Neural progenitor cell (in vitro differentiated cells): ENCODE data around the gene PTAFR. TPM values are rescaled to one million over a fixed set of nuclear protein-coding genes. Genes with fewer than 3 reads are reported as not detected.

Experiments
- DNase-seq: peaks from one replicate; pipeline ENCODE4 v3.0.0-alpha.2; 2016; ENCODE audit warnings: low spot score
- H2AFZ ChIP-seq: fragments of 200-600 bp; sonication (generic); replicated peaks from 2 replicates; pipeline ENCODE4 v1.6.1; 2016; ENCODE audit warnings: antibody characterized with exemption
- H3F3A ChIP-seq: fragments of 200-600 bp; sonication (generic); 2 replicates; pipeline ENCODE4 v1.6.1; 2016; ENCODE audit warnings: antibody characterized with exemption, low read depth
- H3K27ac ChIP-seq: fragments of 200-600 bp; sonication (generic); 2 replicates; pipeline ENCODE4 v1.5.1; 2016; ENCODE audit warnings: mild to moderate bottlenecking
- H3K27me3 ChIP-seq: fragments of 200-600 bp; sonication (generic); 2 replicates; pipeline ENCODE4 v1.6.1; 2016; ENCODE audit warnings: mild to moderate bottlenecking, moderate library complexity
- H3K36me3 ChIP-seq: fragments of 200-600 bp; sonication (generic); 2 replicates; pipeline ENCODE4 v1.5.1; 2016
- H3K4me1 ChIP-seq: fragments of 200-600 bp; sonication (generic); 2 replicates; pipeline ENCODE4 v1.6.1; 2016; ENCODE audit warnings: mixed run types
- H3K4me2 ChIP-seq: fragments of 200-600 bp; sonication (generic); 2 replicates; pipeline ENCODE4 v1.6.1; 2016
- H3K4me3 ChIP-seq: fragments of 200-600 bp; sonication (generic); 2 replicates; pipeline ENCODE4 v1.5.1; 2016
- H3K79me2 ChIP-seq: fragments of 200-600 bp; sonication (generic); 2 replicates; pipeline ENCODE4 v1.6.1; 2016; ENCODE audit warnings: low read depth
- H3K9ac ChIP-seq: fragments of 200-600 bp; sonication (generic); 2 replicates; pipeline ENCODE4 v1.6.1; 2016
- H3K9me3 ChIP-seq: fragments of 200-600 bp; sonication (generic); 2 replicates; pipeline ENCODE4 v1.5.1; 2016; ENCODE audit warnings: low read depth
- H4K20me1 ChIP-seq: fragments of 200-600 bp; sonication (generic); 2 replicates; pipeline ENCODE4 v1.6.1; 2016; ENCODE audit warnings: low read depth
- H3K27ac Mint-ChIP-seq: 3 replicates; pipeline ENCODE4 v1.8.0; 2021; ENCODE audit warnings: mixed read lengths
- H3K27me3 Mint-ChIP-seq: 2 replicates; pipeline ENCODE4 v1.8.0; 2022; ENCODE audit warnings: low read depth, mild to moderate bottlenecking, inconsistent platforms, moderate library complexity, mixed read lengths; ENCODE audit not compliant: insufficient read depth
- H3K36me3 Mint-ChIP-seq: 3 replicates; pipeline ENCODE4 v1.8.0; 2021; ENCODE audit warnings: mixed read lengths
- H3K4me1 Mint-ChIP-seq: 3 replicates; pipeline ENCODE4 v1.8.0; 2021; ENCODE audit warnings: mixed read lengths
- H3K4me3 Mint-ChIP-seq: 3 replicates; pipeline ENCODE4 v1.8.0; 2021; ENCODE audit warnings: mild to moderate bottlenecking, moderate library complexity, mixed read lengths
- H3K9me3 Mint-ChIP-seq: 3 replicates; pipeline ENCODE4 v1.8.0; 2020; ENCODE audit warnings: mixed read lengths
- EZH2 ChIP-seq: fragments of 200-600 bp; sonication (generic); IDR thresholded peaks from 2 replicates; pipeline ENCODE4 v1.6.1; 2017; ENCODE audit warnings: antibody characterized with exemption, mild to moderate bottlenecking, moderate library complexity
- EZH2phosphoT487 ChIP-seq: fragments of 200-600 bp; sonication (generic); IDR thresholded peaks from 2 replicates; pipeline ENCODE4 v1.6.1; 2017; ENCODE audit warnings: antibody characterized with exemption
- total RNA-seq: library from RNA; depleted of rRNA; stranded (reverse); fragments of >200 nt; gene quantifications from 2 replicates; pipeline ENCODE4 v1.2.3, GENCODE V29; 2015; ENCODE audit warnings: low replicate concordance
- TF ChIP-seq, protein P1 (sequence below): fragments of 200-600 bp; sonication (generic); IDR thresholded peaks from 2 replicates; pipeline ENCODE4 v1.5.1; 2017; ENCODE audit warnings: antibody characterized with exemption, mild to moderate bottlenecking

PTAFR gene, protein sequence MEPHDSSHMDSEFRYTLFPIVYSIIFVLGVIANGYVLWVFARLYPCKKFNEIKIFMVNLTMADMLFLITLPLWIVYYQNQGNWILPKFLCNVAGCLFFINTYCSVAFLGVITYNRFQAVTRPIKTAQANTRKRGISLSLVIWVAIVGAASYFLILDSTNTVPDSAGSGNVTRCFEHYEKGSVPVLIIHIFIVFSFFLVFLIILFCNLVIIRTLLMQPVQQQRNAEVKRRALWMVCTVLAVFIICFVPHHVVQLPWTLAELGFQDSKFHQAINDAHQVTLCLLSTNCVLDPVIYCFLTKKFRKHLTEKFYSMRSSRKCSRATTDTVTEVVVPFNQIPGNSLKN
- not detected in 2 replicates for total RNA-seq

DNA sequence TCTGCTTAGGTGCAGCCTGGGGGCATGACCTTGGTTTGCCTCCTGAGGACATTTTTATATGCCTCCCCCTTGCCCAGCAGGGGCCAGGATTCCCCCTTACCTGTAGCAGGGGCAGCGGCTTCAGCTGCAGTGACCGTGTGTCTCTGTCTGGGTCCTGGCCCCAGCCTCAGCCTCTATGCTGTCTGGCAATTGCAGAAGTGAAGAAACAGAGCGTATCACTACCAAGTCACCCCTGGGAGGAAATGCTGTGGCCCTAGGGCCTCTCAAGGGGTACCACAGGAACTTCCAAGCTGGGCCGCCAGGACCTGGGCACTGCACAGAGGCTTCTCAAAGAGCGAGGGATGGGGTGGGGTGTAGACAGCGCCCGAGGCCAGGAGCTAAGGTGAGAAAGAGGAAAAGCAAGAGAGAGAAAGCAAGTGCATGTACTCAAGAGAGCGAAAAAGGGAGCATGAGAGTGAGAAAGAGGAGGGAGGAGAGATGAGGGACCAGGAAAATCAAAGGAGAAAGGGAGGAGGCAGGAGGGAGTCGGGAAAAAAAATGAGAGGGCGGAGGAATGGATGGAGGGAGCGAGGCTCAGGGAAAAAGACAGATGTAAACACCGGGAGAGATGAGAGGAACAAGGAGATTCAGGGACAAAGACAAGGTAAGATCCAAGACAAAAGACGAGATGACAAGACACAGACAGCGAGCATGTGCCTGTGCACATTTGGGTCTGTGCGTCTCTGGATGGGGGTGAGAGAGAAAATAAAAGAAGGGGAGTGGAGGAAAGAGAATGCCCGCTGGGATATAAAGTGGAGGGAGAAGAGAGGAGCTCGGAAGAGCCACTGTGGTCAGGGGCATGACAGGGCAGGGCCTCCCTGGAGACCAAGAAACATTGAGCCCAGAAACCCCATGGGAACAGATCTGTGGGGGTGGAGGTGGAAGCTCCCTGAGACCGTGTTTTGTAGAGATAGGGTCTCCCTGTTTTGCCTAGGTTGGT, at the start of gene PTAFR:
Gene PTAFR (minus strand): TSS at position 199 of the 979 bp plus-strand sequence. CDS start 25,669 bp downstream, outside the sequence.
- no peaks in the 10 kb centered on the region for H3K36me3 ChIP-seq
- Mint-ChIP-seq H3K4me1 (peaks cover 27% of the 10 kb centered on the region), H3K9me3 (no peaks in the 10 kb centered on the region), H3K27ac (no peak within 1 kb of the TSS), H3K36me3 (no peaks in the 10 kb centered on the region), H3K27me3 (peaks cover 2% of the 10 kb centered on the region), H3K4me3 (no peak within 1 kb of the TSS)
- no peaks in the 10 kb centered on the region for H3K79me2 ChIP-seq
- DNase-seq: no peak
- H3F3A ChIP-seq: no peaks in the 10 kb centered on the region
- no peak within 1 kb of the TSS for H3K9ac ChIP-seq
- no peaks in the 10 kb centered on the region for H3K27me3 ChIP-seq
- no peaks in the 10 kb centered on the region for H4K20me1 ChIP-seq
- H3K27ac ChIP-seq: no peak within 1 kb of the TSS
- H3K4me3 ChIP-seq: no peak within 1 kb of the TSS
- H3K4me1 ChIP-seq: no peaks in the 10 kb centered on the region
- TF ChIP-seq, protein P1, sequence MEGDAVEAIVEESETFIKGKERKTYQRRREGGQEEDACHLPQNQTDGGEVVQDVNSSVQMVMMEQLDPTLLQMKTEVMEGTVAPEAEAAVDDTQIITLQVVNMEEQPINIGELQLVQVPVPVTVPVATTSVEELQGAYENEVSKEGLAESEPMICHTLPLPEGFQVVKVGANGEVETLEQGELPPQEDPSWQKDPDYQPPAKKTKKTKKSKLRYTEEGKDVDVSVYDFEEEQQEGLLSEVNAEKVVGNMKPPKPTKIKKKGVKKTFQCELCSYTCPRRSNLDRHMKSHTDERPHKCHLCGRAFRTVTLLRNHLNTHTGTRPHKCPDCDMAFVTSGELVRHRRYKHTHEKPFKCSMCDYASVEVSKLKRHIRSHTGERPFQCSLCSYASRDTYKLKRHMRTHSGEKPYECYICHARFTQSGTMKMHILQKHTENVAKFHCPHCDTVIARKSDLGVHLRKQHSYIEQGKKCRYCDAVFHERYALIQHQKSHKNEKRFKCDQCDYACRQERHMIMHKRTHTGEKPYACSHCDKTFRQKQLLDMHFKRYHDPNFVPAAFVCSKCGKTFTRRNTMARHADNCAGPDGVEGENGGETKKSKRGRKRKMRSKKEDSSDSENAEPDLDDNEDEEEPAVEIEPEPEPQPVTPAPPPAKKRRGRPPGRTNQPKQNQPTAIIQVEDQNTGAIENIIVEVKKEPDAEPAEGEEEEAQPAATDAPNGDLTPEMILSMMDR: no peak
- no peak for TF ChIP-seq EZH2phosphoT487
- no peak for TF ChIP-seq EZH2
- peak within 1 kb of the TSS; percentile 77 for H2AFZ ChIP-seq
- no peak within 1 kb of the TSS for H3K4me2 ChIP-seq
- no peaks in the 10 kb centered on the region for H3K9me3 ChIP-seq

DNA sequence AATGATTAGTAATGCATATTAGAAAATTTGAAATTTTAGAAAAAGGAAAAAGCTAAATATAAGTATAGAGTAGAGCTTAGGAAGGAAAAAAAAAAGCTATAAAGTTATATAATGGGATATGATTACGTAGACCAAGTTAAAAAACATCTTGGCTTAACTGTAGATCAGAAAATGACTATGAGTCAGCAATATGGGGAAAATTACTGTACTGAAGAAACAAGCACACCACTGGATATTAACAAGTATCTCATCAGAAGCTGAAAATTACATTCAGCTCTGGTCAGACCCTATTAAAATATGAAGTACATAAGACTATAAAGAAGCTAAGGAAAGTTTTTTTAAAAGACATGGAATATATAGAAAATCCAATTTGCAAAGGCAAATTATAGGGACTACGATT, 36.8 kb upstream of the PTAFR start:
- TF ChIP-seq, protein P1: no peak
- TF ChIP-seq EZH2phosphoT487 (no peak), EZH2 (no peak)
- Mint-ChIP-seq H3K27ac (no peak overlapping the region), H3K9me3 (no peaks in the 10 kb centered on the region), H3K36me3 (no peaks in the 10 kb centered on the region), H3K4me3 (no peak overlapping the region), H3K27me3 (no peaks in the 10 kb centered on the region), H3K4me1 (no peaks in the 10 kb centered on the region)
- Histone ChIP-seq H4K20me1 (no peaks in the 10 kb centered on the region), H3K9me3 (no peaks in the 10 kb centered on the region), H3K27ac (no peak overlapping the region), H3K27me3 (no peaks in the 10 kb centered on the region), H3K4me2 (no peak overlapping the region), H3F3A (peaks cover 15% of the 10 kb centered on the region), H3K79me2 (peaks cover 4% of the 10 kb centered on the region), H3K36me3 (peaks cover 2% of the 10 kb centered on the region), H2AFZ (no peak overlapping the region), H3K4me1 (no peaks in the 10 kb centered on the region), H3K9ac (no peak overlapping the region), H3K4me3 (no peak overlapping the region)
- no peak for DNase-seq

DNA sequence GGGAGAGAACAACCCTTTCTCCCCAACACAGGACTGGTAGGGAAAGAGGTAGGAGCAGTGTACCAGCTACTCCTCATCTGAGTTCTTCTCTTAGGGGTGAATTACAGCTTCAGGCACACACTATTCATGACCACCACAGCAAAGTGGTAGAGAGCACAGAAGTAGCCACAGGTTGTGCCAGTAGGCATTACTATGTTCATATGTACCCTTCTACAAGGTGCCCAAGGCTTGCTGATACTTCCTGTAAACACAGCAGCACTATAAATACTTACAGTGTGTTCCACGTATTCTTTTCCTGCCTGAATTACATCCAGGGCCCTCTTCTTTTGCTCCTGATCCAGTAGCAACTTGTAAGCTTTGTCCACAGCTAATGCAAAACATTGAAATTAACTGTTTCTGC, 33.2 kb upstream of the PTAFR start:
- H3K27me3 ChIP-seq: no peaks in the 10 kb centered on the region
- peaks cover 2% of the 10 kb centered on the region for H3K36me3 Mint-ChIP-seq
- no peaks in the 10 kb centered on the region for H3K79me2 ChIP-seq
- no peaks in the 10 kb centered on the region for H3K27me3 Mint-ChIP-seq
- no peaks in the 10 kb centered on the region for H3K9me3 Mint-ChIP-seq
- no peak overlapping the region for H3K4me3 ChIP-seq
- H3K36me3 ChIP-seq: peaks cover 7% of the 10 kb centered on the region
- TF ChIP-seq EZH2: no peak
- TF ChIP-seq, protein P1: no peak
- TF ChIP-seq EZH2phosphoT487: no peak
- H3F3A ChIP-seq: peaks cover 15% of the 10 kb centered on the region
- no peaks in the 10 kb centered on the region for H4K20me1 ChIP-seq
- no peak overlapping the region for H3K27ac ChIP-seq
- no peak overlapping the region for H2AFZ ChIP-seq
- no peaks in the 10 kb centered on the region for H3K4me1 ChIP-seq
- no peaks in the 10 kb centered on the region for H3K4me1 Mint-ChIP-seq
- no peak for DNase-seq
- H3K4me2 ChIP-seq: no peak overlapping the region
- no peak overlapping the region for H3K4me3 Mint-ChIP-seq
- no peak overlapping the region for H3K9ac ChIP-seq
- no peak overlapping the region for H3K27ac Mint-ChIP-seq
- no peaks in the 10 kb centered on the region for H3K9me3 ChIP-seq
